ENCODE data around the gene SLC25A19. TPM values are rescaled to one million over a fixed set of nuclear protein-coding genes. Genes with fewer than 3 reads are reported as not detected.

SLC25A19 gene
- total and polyA plus RNA-seq, 9 of the 15 experiments (the other 6 are each of a cell fraction or from before 2014, with no cell fraction given), result 33.4 to 76.6 (median 55.3) TPM

- TF ChIP-seq, protein P1, sequence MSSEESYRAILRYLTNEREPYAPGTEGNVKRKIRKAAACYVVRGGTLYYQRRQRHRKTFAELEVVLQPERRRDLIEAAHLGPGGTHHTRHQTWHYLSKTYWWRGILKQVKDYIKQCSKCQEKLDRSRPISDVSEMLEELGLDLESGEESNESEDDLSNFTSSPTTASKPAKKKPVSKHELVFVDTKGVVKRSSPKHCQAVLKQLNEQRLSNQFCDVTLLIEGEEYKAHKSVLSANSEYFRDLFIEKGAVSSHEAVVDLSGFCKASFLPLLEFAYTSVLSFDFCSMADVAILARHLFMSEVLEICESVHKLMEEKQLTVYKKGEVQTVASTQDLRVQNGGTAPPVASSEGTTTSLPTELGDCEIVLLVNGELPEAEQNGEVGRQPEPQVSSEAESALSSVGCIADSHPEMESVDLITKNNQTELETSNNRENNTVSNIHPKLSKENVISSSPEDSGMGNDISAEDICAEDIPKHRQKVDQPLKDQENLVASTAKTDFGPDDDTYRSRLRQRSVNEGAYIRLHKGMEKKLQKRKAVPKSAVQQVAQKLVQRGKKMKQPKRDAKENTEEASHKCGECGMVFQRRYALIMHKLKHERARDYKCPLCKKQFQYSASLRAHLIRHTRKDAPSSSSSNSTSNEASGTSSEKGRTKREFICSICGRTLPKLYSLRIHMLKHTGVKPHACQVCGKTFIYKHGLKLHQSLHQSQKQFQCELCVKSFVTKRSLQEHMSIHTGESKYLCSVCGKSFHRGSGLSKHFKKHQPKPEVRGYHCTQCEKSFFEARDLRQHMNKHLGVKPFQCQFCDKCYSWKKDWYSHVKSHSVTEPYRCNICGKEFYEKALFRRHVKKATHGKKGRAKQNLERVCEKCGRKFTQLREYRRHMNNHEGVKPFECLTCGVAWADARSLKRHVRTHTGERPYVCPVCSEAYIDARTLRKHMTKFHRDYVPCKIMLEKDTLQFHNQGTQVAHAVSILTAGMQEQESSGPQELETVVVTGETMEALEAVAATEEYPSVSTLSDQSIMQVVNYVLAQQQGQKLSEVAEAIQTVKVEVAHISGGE (CRISPR knock-in tag; IDR thresholded peaks at IDR 0.05), result peak in 2 of 3 experiments; percentile 69 to 93; a peak in 5 of 6 replicates
- TF ChIP-seq, protein P2, sequence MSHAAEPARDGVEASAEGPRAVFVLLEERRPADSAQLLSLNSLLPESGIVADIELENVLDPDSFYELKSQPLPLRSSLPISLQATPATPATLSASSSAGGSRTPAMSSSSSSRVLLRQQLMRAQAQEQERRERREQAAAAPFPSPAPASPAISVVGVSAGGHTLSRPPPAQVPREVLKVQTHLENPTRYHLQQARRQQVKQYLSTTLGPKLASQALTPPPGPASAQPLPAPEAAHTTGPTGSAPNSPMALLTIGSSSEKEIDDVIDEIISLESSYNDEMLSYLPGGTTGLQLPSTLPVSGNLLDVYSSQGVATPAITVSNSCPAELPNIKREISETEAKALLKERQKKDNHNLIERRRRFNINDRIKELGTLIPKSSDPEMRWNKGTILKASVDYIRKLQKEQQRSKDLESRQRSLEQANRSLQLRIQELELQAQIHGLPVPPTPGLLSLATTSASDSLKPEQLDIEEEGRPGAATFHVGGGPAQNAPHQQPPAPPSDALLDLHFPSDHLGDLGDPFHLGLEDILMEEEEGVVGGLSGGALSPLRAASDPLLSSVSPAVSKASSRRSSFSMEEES (CRISPR knock-in tag; IDR thresholded peaks at IDR 0.05), result no peak
- TF ChIP-seq, protein P3, sequence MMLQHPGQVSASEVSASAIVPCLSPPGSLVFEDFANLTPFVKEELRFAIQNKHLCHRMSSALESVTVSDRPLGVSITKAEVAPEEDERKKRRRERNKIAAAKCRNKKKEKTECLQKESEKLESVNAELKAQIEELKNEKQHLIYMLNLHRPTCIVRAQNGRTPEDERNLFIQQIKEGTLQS (IDR thresholded peaks at IDR 0.05), result no peak
- TF ChIP-seq, protein P3 (CRISPR knock-in tag; conservative IDR thresholded peaks at IDR 0.05), result 0 out of 2 replicates have a peak, but pooled peaks have one; percentile 43
- TF ChIP-seq CREBBP (IDR thresholded peaks at IDR 0.05; ENCODE audit: low read depth, low read length), result no peak
- TF ChIP-seq, protein P4, sequence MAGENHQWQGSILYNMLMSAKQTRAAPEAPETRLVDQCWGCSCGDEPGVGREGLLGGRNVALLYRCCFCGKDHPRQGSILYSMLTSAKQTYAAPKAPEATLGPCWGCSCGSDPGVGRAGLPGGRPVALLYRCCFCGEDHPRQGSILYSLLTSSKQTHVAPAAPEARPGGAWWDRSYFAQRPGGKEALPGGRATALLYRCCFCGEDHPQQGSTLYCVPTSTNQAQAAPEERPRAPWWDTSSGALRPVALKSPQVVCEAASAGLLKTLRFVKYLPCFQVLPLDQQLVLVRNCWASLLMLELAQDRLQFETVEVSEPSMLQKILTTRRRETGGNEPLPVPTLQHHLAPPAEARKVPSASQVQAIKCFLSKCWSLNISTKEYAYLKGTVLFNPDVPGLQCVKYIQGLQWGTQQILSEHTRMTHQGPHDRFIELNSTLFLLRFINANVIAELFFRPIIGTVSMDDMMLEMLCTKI (IDR thresholded peaks at IDR 0.05; ENCODE audit: partially characterized antibody), result no peak
- TF ChIP-seq, protein P5, sequence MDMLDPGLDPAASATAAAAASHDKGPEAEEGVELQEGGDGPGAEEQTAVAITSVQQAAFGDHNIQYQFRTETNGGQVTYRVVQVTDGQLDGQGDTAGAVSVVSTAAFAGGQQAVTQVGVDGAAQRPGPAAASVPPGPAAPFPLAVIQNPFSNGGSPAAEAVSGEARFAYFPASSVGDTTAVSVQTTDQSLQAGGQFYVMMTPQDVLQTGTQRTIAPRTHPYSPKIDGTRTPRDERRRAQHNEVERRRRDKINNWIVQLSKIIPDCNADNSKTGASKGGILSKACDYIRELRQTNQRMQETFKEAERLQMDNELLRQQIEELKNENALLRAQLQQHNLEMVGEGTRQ (CRISPR knock-in tag; IDR thresholded peaks at IDR 0.05), result no peak
- peak; percentile 61 for TF ChIP-seq KDM5B (IDR thresholded peaks at IDR 0.05; ENCODE audit: insufficient replicate concordance, low read depth, low read length)
- no peak for TF ChIP-seq ZSCAN32 (CRISPR knock-in tag; IDR thresholded peaks at IDR 0.05)
- TF ChIP-seq ZNF644 (tag; IDR thresholded peaks at IDR 0.05; ENCODE audit: low read depth), result no peak
- no peak for TF ChIP-seq ZNF75A (CRISPR knock-in tag; IDR thresholded peaks at IDR 0.05)
- no peak for TF ChIP-seq TEAD2 (tag; IDR thresholded peaks at IDR 0.05)
- no peak for TF ChIP-seq TCFL5 (CRISPR knock-in tag; conservative IDR thresholded peaks at IDR 0.05)
- no peak for TF ChIP-seq ETV6 (IDR thresholded peaks at IDR 0.05; ENCODE audit: borderline replicate concordance in 1 of 2, low read depth in 2 of 2, low read length in 1 of 2)
- TF ChIP-seq ETV6 (CRISPR knock-in tag; IDR thresholded peaks at IDR 0.05; ENCODE audit: borderline replicate concordance), result no peak
- no peak for TF ChIP-seq FOXJ3 (CRISPR knock-in tag; IDR thresholded peaks at IDR 0.05)
- TF ChIP-seq ZNF444 (CRISPR knock-in tag; IDR thresholded peaks at IDR 0.05), result no peak
- TF ChIP-seq GTF2E2 (tag; IDR thresholded peaks at IDR 0.05), result no peak
Observed at GRCh38 chr17:75271233-75271954, 17.8 kb downstream of the SLC25A19 start (continued).
